WTC11 (cell line): ENCODE results near the gene RAB39A. TPM values are rescaled to one million over a fixed set of nuclear protein-coding genes. Genes with fewer than 3 reads are reported as not detected.
A peak's percentile ranks its signal among the peaks of the same experiment; 100 is the strongest.
"Not testable (repeated sequence)": the region's sequence is repeated elsewhere in the genome, so short reads cannot be mapped to it uniquely, and the experiment has no call there.

Source experiments
- ATAC-seq: fragments of 200-7000 bp; cut with Tn5 transposase; 2 replicates; pipeline ENCODE4 v1.10.0; 2021; ENCODE audit warnings: mild to moderate bottlenecking, moderate library complexity
- CTCF ChIA-PET: fragments of 300-600 bp; sonication (Branson Sonifier 250); formaldehyde crosslinking; loops from one replicate; lab custom pipeline; 2021; ENCODE audit warnings: antibody characterized with exemption; lab: Charles Lee
- POLR2A ChIA-PET: fragments of 350-600 bp; sonication (Branson Sonifier 250); formaldehyde crosslinking; loops from one replicate; lab custom pipeline; 2021; ENCODE audit warnings: antibody characterized with exemption; lab: Charles Lee
- DNase-seq: peaks from one replicate; pipeline ENCODE4 v3.0.0; 2021; ENCODE audit warnings: low spot score
- H3K27ac Mint-ChIP-seq: 2 replicates; pipeline ENCODE4 v1.8.0; 2021; ENCODE audit warnings: mixed read lengths
- H3K27me3 Mint-ChIP-seq: 2 replicates; pipeline ENCODE4 v1.8.0; 2021; ENCODE audit warnings: low read depth, mild to moderate bottlenecking, moderate library complexity, mixed read lengths
- H3K36me3 Mint-ChIP-seq: 2 replicates; pipeline ENCODE4 v1.8.0; 2021; ENCODE audit warnings: mixed read lengths
- H3K4me1 Mint-ChIP-seq: 2 replicates; pipeline ENCODE4 v1.8.0; 2022; ENCODE audit warnings: mixed read lengths
- H3K4me3 Mint-ChIP-seq: 2 replicates; pipeline ENCODE4 v1.8.0; 2021; ENCODE audit warnings: mild to moderate bottlenecking, moderate library complexity, mixed read lengths
- H3K9me3 Mint-ChIP-seq: 2 replicates; pipeline ENCODE4 v1.8.0; 2021; ENCODE audit warnings: mixed read lengths
- AFF4 ChIP-seq: sonication (generic); formaldehyde crosslinking; IDR thresholded peaks from 2 replicates; pipeline ENCODE4 v1.8.1; 2023; ENCODE audit warnings: mild to moderate bottlenecking, missing genetic modification reagents, borderline replicate concordance
- ATF3 ChIP-seq: sonication (generic); formaldehyde crosslinking; conservative IDR thresholded peaks from 2 replicates; pipeline ENCODE4 v1.8.1; 2022; ENCODE audit warnings: mild to moderate bottlenecking, missing genetic modification reagents
- CREB1 ChIP-seq: sonication (generic); formaldehyde crosslinking; IDR thresholded peaks from 2 replicates; pipeline ENCODE4 v1.8.0; 2023; ENCODE audit warnings: mild to moderate bottlenecking, missing genetic modification reagents
- E2F4 ChIP-seq: sonication (generic); formaldehyde crosslinking; IDR thresholded peaks from 2 replicates; pipeline ENCODE4 v1.8.1; 2022; ENCODE audit warnings: low read depth, mild to moderate bottlenecking, moderate library complexity, missing genetic modification reagents, borderline replicate concordance
- ETV6 ChIP-seq: sonication (generic); formaldehyde crosslinking; IDR thresholded peaks from 2 replicates; pipeline ENCODE4 v1.8.1; 2022; ENCODE audit warnings: mild to moderate bottlenecking, missing genetic modification reagents
- FOXJ3 ChIP-seq: sonication (generic); formaldehyde crosslinking; IDR thresholded peaks from 2 replicates; pipeline ENCODE4 v1.9.0; 2021; ENCODE audit warnings: missing genetic modification reagents, mild to moderate bottlenecking, borderline replicate concordance
- FOXK1 ChIP-seq: sonication (generic); formaldehyde crosslinking; IDR thresholded peaks from 2 replicates; pipeline ENCODE4 v1.8.0; 2022; ENCODE audit warnings: mild to moderate bottlenecking, moderate library complexity, missing genetic modification reagents
- MAX ChIP-seq: sonication (generic); formaldehyde crosslinking; IDR thresholded peaks from 2 replicates; pipeline ENCODE4 v1.8.0; 2022; ENCODE audit warnings: mild to moderate bottlenecking, missing genetic modification reagents
- PREB ChIP-seq: sonication (generic); formaldehyde crosslinking; IDR thresholded peaks from 2 replicates; pipeline ENCODE4 v1.8.1; 2022; ENCODE audit warnings: mild to moderate bottlenecking, missing genetic modification reagents, moderate library complexity, borderline replicate concordance
- SOX15 ChIP-seq: fragments of 250-450 bp; sonication (Bioruptor Pico); IDR thresholded peaks from 2 replicates; pipeline ENCODE4 v1.9.0; 2021; ENCODE audit warnings: mild to moderate bottlenecking
- STAT6 ChIP-seq: sonication (generic); formaldehyde crosslinking; conservative IDR thresholded peaks from 2 replicates; pipeline ENCODE4 v1.8.1; 2023; ENCODE audit warnings: mild to moderate bottlenecking, low read depth, missing genetic modification reagents, moderate library complexity
- TCF7 ChIP-seq: sonication (generic); formaldehyde crosslinking; IDR thresholded peaks from 2 replicates; pipeline ENCODE4 v1.8.0; 2022; ENCODE audit warnings: mild to moderate bottlenecking, low read depth, missing genetic modification reagents, moderate library complexity
- ZNF232 ChIP-seq: sonication (generic); formaldehyde crosslinking; IDR thresholded peaks from 2 replicates; pipeline ENCODE4 v1.8.0; 2022; ENCODE audit warnings: mild to moderate bottlenecking, missing genetic modification reagents
- ZNF281 ChIP-seq: sonication (generic); formaldehyde crosslinking; IDR thresholded peaks from 2 replicates; pipeline ENCODE4 v1.8.0; 2023; ENCODE audit warnings: mild to moderate bottlenecking, missing genetic modification reagents
- ZNF396 ChIP-seq: fragments of 250-450 bp; sonication (Bioruptor Pico); IDR thresholded peaks from 2 replicates; pipeline ENCODE4 v1.8.0; 2021; ENCODE audit warnings: mild to moderate bottlenecking, moderate library complexity, borderline replicate concordance
- ZNF423 ChIP-seq: fragments of 250-450 bp; sonication (Bioruptor Pico); IDR thresholded peaks from 2 replicates; pipeline ENCODE4 v2.1.2; 2022; ENCODE audit warnings: mild to moderate bottlenecking, moderate library complexity
- total RNA-seq: library from RNA; stranded (reverse); gene quantifications from 3 replicates; pipeline ENCODE4 v1.2.3, GENCODE V29; 2021

The RAB39A gene
- total RNA-seq, 1 experiment from 2014 or later = 12.1 TPM

- CTCF ChIA-PET = interaction anchor here (0.6 kb wide), 1 partner anchor 70 kb away, joined by 5 read pairs; no protein-coding TSS in a partner anchor
- H3K9me3 Mint-ChIP-seq, H3K27me3 Mint-ChIP-seq, POLR2A ChIA-PET, H3K36me3 Mint-ChIP-seq: not testable (repeated sequence)
- Mint-ChIP-seq H3K4me1 (peaks cover 17% of the 10 kb centered on the region), H3K27ac (peak overlapping the region; percentile 51), H3K4me3 (peak overlapping the region; percentile 5; the same call in 1 of the 2 replicates)
- 0 out of 2 replicates have a peak, but pooled peaks have one; percentile 53 for TF ChIP-seq ZNF281 (CRISPR knock-in tag)
- peak; percentile 66 for ATAC-seq
- DNase-seq = peak; percentile 67
Measured at GRCh38 chr11:107948328-107948727, 20.1 kb downstream of the RAB39A start.

- TF ChIP-seq SOX15 (CRISPR knock-in tag) (no peak), AFF4 (CRISPR knock-in tag) (no peak), ETV6 (CRISPR knock-in tag) (no peak), TCF7 (no peak)
- H3K4me3 Mint-ChIP-seq = no peak overlapping the region
- peaks cover 20% of the 10 kb centered on the region for H3K4me1 Mint-ChIP-seq
- H3K27me3 Mint-ChIP-seq = no peaks in the 10 kb centered on the region
- ChIA-PET POLR2A (no interaction called here), CTCF (no interaction called here)
- no peaks in the 10 kb centered on the region for H3K9me3 Mint-ChIP-seq
- H3K27ac Mint-ChIP-seq = no peak overlapping the region
- DNase-seq (no peak), ATAC-seq (no peak)
- no peaks in the 10 kb centered on the region; the same call in 1 of the 2 replicates for H3K36me3 Mint-ChIP-seq
Measured at GRCh38 chr11:107951155-107951554, 22.9 kb downstream of the RAB39A start.

GRCh38 chr11:107953446-107953845 is 25.2 kb downstream of the RAB39A start:
- H3K36me3 Mint-ChIP-seq = no peaks in the 10 kb centered on the region
- ChIA-PET CTCF (no interaction called here), POLR2A (no interaction called here)
- H3K27ac Mint-ChIP-seq = no peak overlapping the region
- no peak overlapping the region for H3K4me3 Mint-ChIP-seq
- no peaks in the 10 kb centered on the region for H3K27me3 Mint-ChIP-seq
- peaks cover 17% of the 10 kb centered on the region for H3K4me1 Mint-ChIP-seq
- ATAC-seq (no peak), DNase-seq (no peak)
- no peaks in the 10 kb centered on the region for H3K9me3 Mint-ChIP-seq
- TF ChIP-seq MAX (CRISPR knock-in tag) (no peak), ZNF396 (no peak), ZNF232 (CRISPR knock-in tag) (no peak), ATF3 (CRISPR knock-in tag) (no peak), PREB (CRISPR knock-in tag) (no peak), STAT6 (no peak), FOXJ3 (CRISPR knock-in tag) (no peak), FOXK1 (CRISPR knock-in tag) (no peak), CREB1 (CRISPR knock-in tag) (no peak), ZNF423 (no peak), E2F4 (CRISPR knock-in tag) (no peak)
